ENCODE results near the gene WDR37. TPM values are rescaled to one million over a fixed set of nuclear protein-coding genes. Genes with fewer than 3 reads are reported as not detected.

Gene WDR37
- total RNA-seq, 2 experiments from 2014 or later, result 17.2 to 17.9 TPM

DNA sequence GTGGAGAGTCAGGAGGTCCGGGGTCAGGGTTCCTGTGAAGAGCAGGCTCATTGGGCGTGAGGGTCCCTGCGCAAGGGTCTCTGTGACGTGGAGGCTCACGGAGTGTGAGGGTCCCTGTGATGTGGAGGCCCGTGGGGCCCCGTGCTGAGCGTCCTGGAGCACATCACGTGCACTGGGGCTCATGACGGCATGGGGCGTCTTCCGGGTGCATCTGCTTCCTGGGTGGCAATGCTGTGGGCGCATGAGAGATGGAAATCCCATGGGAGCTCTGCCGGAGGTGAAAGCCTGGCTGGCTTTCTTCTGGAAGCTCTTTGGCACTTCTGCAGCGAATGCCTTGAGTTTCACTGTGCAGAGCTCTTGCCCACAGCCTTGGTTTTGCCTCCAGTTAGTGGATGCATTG is 71.4 kb downstream of the WDR37 start:
- Mint-ChIP-seq H3K9me3 (no peaks in the 10 kb centered on the region), H3K4me3 (no peak overlapping the region), H3K27ac (no peak overlapping the region), H3K4me1 (ENCODE audit: low read depth) (peaks cover 14% of the 10 kb centered on the region), H3K27me3 (no peaks in the 10 kb centered on the region), H3K36me3 (ENCODE audit: low read depth) (peaks cover 67% of the 10 kb centered on the region)
- no peak for ATAC-seq
- no peak for DNase-seq
- intact Hi-C loops (cut with micrococcal nuclease), result no loop called here
- TF ChIP-seq, protein P1, sequence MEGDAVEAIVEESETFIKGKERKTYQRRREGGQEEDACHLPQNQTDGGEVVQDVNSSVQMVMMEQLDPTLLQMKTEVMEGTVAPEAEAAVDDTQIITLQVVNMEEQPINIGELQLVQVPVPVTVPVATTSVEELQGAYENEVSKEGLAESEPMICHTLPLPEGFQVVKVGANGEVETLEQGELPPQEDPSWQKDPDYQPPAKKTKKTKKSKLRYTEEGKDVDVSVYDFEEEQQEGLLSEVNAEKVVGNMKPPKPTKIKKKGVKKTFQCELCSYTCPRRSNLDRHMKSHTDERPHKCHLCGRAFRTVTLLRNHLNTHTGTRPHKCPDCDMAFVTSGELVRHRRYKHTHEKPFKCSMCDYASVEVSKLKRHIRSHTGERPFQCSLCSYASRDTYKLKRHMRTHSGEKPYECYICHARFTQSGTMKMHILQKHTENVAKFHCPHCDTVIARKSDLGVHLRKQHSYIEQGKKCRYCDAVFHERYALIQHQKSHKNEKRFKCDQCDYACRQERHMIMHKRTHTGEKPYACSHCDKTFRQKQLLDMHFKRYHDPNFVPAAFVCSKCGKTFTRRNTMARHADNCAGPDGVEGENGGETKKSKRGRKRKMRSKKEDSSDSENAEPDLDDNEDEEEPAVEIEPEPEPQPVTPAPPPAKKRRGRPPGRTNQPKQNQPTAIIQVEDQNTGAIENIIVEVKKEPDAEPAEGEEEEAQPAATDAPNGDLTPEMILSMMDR (IDR thresholded peaks at IDR 0.05), result no peak
- ChIA-PET POLR2A (interaction anchor here (1.0 kb wide), 1 partner anchor 77 kb away, joined by 3 read pairs; no protein-coding TSS in a partner anchor), CTCF (no interaction called here)

DNA sequence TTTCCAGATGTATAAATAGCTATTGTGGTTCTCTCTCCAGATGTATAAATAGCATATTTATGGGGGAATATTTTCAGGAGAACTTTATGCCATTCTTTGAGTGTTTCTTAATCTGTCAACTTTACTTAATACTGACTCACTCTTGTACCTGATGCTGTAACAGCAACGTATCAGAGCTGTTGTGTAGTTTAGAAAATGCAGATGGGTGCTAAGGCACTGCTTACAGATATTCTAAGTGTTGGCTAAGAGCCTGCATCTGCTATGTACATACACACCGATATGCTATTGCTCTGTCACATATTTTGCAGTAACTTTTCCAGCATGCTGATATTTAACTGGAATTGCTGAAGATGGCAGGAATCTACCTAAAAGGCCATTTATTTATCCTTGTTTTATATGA is 71.9 kb downstream of the WDR37 start:
- no peak overlapping the region for H3K27ac Mint-ChIP-seq
- ChIA-PET POLR2A (interaction anchor here (1.0 kb wide), 1 partner anchor 77 kb away, joined by 3 read pairs; no protein-coding TSS in a partner anchor), CTCF (no interaction called here)
- ATAC-seq (no peak), DNase-seq (no peak)
- H3K36me3 Mint-ChIP-seq (ENCODE audit: low read depth), result peaks cover 65% of the 10 kb centered on the region
- no peaks in the 10 kb centered on the region for H3K27me3 Mint-ChIP-seq
- intact Hi-C loops (cut with micrococcal nuclease), result no loop called here
- TF ChIP-seq, protein P1 (IDR thresholded peaks at IDR 0.05), result no peak
- no peak overlapping the region for H3K4me3 Mint-ChIP-seq
- H3K4me1 Mint-ChIP-seq (ENCODE audit: low read depth), result peaks cover 15% of the 10 kb centered on the region
- no peaks in the 10 kb centered on the region for H3K9me3 Mint-ChIP-seq

GRCh38 chr10:1128649-1129048 is 72.5 kb downstream of the WDR37 start:
- ChIA-PET POLR2A (interaction anchor here (1.0 kb wide), 1 partner anchor 76 kb away, joined by 3 read pairs; no protein-coding TSS in a partner anchor), CTCF (no interaction called here)
- H3K27me3 Mint-ChIP-seq, result no peaks in the 10 kb centered on the region
- TF ChIP-seq, protein P1 (IDR thresholded peaks at IDR 0.05), result no peak
- no peak overlapping the region for H3K27ac Mint-ChIP-seq
- H3K9me3 Mint-ChIP-seq, result no peaks in the 10 kb centered on the region
- no peak for ATAC-seq
- DNase-seq, result no peak
- no peak overlapping the region for H3K4me3 Mint-ChIP-seq
- peaks cover 13% of the 10 kb centered on the region for H3K4me1 Mint-ChIP-seq (ENCODE audit: low read depth)
- peaks cover 61% of the 10 kb centered on the region for H3K36me3 Mint-ChIP-seq (ENCODE audit: low read depth)
- intact Hi-C loops (cut with micrococcal nuclease), result no loop called here

DNA sequence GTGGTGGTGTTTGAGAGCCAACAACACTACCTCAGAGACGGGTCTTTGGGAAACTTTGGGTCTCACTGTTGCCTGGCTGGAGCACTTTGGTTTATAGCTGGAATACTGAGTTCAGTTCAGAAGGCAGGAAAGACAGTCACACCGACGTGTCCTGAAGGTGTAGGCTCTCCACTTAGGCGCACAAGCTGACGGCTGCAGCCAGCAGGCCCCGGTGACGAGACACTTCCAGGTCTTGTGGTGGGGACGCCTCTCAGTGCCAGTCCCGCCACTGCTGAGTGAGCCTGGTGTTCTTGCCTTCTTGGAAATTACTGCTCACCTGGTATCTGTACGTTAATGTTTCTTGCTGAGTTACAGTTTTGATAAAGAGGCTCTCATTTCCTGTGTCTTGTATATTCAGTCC is 74.0 kb downstream of the WDR37 start:
- TF ChIP-seq, protein P1 (IDR thresholded peaks at IDR 0.05), result no peak
- ATAC-seq, result no peak
- CTCF ChIA-PET, result interaction anchor here (0.9 to 1.0 kb wide), 2 partner anchors 20 to 256 kb away, joined by 3 read pairs; no protein-coding TSS in a partner anchor
- Mint-ChIP-seq H3K27me3 (no peaks in the 10 kb centered on the region), H3K9me3 (no peaks in the 10 kb centered on the region), H3K36me3 (ENCODE audit: low read depth) (peaks cover 47% of the 10 kb centered on the region), H3K4me3 (no peak overlapping the region), H3K4me1 (ENCODE audit: low read depth) (peaks cover 12% of the 10 kb centered on the region), H3K27ac (no peak overlapping the region)
- no peak for DNase-seq
- intact Hi-C loops (cut with micrococcal nuclease), result no loop called here
- POLR2A ChIA-PET, result no interaction called here

- no peak overlapping the region for H3K27ac Mint-ChIP-seq
- CTCF ChIA-PET, result interaction anchor here (0.9 to 1.0 kb wide), 2 partner anchors 21 to 255 kb away, joined by 3 read pairs; no protein-coding TSS in a partner anchor
- H3K4me3 Mint-ChIP-seq, result no peak overlapping the region
- DNase-seq, result no peak
- no peaks in the 10 kb centered on the region for H3K27me3 Mint-ChIP-seq
- TF ChIP-seq, protein P1 (IDR thresholded peaks at IDR 0.05), result no peak
- H3K4me1 Mint-ChIP-seq (ENCODE audit: low read depth), result peaks cover 12% of the 10 kb centered on the region
- no peaks in the 10 kb centered on the region for H3K9me3 Mint-ChIP-seq
- POLR2A ChIA-PET, result no interaction called here
- no peak for ATAC-seq
- H3K36me3 Mint-ChIP-seq (ENCODE audit: low read depth), result peaks cover 42% of the 10 kb centered on the region
- intact Hi-C loops (cut with micrococcal nuclease), result no loop called here
These were observed 75.0 kb downstream of the WDR37 start for GRCh38 chr10:1130995-1131790.
